OCI-M2 (cell line): Measurements from ENCODE around the gene LLGL2.
"Not testable (repeated sequence)": the region's sequence is repeated elsewhere in the genome, so short reads cannot be mapped to it uniquely, and the experiment has no call there.

ENCODE experiments used
- DNase-seq: peaks from one replicate; lab custom pipeline; 2025; ENCODE audit not compliant: unreplicated experiment; lab: John Stamatoyannopoulos, UW

Gene LLGL2

DNA sequence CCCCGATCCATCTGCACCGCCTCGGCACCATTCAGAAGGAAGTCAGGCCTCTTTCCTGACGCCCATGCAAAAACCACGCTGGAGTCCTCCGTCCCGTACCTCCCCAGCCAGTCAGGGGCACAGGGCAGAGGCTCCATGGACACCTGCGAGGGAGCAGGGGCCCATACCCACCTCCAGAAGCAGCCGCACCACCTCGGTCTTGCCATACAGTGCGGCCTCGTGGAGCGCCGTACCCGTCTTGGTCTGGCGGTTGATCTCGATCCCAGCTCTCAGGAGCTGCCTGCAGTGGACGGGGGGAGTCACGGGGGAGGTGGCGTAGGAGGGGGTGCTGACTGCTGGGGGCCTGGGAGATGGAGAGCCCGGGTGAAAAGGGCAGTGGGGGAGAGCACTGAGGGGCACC lies 19.4 kb upstream of the LLGL2 start:
- no peak for DNase-seq

DNA sequence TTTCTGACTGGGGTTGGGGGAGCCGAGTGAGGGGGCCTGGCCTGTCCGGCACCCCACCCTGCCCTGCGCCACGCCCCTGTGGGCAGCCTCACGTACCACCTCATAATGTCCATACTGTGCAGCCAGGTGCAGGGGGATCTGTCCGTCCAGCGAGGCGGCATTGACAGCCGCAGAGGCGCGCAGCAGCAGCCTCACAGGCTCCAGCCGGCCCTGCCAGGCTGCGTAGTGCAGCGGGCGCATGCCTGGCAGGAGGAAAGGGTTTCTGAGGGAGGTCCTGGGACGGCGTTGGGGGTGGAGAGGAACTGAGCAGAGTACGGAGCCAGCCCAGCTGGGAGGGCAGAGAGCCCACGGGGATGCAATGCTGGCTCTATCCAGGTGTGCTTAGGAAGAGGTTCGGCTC lies 18.6 kb upstream of the LLGL2 start:
- no peak for DNase-seq

DNA sequence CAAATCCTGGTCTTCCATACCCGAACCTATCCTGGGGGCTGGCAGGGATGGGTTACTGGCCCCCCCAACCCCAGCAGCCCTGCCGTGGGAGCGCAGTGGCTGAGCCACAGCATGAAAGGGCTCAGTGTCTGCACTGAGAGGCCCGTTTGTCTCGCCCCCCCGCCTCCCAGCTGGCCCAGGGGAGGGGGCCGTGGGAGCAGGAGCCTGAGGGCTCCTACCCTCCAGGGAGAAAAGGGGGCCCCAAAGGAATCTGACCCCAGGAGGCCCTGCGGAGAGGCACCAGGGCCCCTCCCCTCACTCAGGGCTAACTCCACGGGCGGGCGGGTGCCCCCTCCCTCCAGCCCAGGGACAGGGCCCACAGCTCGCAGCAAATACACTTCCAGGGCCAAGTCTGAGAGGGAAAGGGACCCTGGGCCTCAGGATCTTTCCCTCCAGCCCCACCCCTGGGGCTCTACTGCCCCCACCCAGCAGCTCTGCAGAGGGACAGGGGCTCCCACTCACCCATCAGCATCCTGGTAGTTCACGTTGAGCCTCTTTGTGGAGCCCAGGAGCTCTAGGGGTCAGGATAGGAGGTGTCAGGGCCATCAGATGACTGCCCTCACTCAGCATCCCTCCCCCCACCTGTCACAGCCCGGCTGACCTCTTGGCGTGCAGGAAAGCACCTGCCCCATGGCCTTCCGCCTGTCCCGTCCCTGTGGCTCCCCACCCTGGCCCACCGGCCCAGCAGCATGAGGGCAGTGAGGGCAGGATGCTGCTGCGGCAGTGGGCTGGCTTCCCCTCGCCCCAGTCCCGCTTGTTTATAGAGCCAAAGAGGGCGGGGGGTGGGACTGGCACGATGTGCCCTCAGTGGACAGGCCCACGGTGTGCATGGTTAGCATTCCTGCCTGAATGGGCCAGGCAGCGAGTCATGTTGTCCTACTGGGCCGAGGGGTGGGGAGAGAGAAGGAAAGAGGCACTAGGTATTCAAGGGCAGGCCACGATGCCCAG lies 17.5 kb upstream of the LLGL2 start:
- no peak for DNase-seq

DNA sequence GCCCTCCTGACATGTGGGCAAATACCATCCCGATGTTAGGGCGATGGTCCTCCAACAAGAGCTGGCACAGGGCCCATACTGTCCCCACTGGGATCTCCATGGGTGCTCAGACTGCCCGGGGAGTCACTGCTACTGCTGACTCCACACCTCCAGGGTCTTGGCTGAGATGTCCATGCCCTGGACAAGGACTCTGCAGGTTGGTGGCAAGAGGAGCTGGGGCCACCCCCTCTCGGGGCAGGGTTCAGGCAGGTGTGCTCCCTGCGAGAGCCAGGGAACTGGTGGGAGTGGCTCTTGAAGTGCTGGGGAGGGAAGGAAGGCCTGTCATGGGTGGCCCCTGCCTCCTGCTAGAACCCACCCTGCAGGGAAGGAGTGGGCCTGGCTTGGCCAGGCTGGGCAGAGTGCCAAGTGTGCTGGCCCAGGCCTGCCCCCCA lies 16.6 kb upstream of the LLGL2 start:
- DNase-seq: no peak

DNA sequence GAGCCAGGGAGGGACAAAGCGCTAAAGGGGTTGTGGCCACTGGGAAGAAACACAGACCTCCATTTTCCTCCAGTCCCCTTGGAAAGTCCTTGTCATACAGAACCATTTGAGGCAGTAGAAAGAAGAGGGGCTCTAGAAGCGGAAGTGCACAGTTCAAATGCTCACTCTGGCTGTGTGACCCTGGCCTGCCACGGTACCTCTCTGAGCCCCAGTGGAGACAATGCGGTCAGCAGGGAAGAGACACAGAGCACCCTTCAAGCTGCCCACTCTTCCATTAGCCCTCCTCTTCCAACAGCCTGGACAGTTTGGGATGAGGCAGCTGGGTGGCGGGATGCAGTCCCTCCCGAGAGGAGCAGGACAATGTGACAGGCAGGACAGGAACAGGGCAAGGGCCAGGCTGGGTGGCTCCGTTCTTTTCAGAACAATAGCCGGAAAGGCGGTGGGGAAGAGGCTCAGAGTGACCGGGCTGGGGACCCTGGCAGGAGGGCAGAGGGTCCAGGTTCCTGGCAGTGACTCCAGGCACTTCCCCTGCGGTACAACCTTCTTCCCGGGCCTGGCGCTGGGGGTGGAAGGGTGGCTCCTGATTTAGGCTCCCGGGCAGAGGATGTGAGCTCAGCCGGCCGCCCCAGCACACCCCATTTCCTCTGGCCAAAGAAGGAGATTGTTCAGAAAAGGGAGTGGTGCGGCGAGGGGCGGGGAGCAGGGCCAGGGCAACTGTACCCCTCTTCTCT lies 15.8 kb upstream of the LLGL2 start:
- DNase-seq: no peak

DNA sequence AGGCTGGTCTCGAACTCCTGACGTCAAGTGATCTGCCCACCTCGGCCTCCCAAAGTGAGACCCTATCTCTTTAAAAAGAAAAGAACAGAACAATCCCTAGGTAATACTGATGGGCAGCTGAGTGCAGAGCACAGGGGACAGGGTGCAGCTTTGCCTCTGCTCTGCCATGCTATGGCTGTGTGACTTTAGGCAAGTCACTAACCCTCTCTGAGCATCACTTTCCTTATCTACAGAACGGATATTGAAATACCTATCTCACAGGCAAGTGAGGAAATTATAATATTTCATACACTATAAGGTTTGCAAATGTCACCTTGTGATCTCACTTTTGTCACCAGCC lies 14.3 kb upstream of the LLGL2 start:
- DNase-seq: no peak

DNA sequence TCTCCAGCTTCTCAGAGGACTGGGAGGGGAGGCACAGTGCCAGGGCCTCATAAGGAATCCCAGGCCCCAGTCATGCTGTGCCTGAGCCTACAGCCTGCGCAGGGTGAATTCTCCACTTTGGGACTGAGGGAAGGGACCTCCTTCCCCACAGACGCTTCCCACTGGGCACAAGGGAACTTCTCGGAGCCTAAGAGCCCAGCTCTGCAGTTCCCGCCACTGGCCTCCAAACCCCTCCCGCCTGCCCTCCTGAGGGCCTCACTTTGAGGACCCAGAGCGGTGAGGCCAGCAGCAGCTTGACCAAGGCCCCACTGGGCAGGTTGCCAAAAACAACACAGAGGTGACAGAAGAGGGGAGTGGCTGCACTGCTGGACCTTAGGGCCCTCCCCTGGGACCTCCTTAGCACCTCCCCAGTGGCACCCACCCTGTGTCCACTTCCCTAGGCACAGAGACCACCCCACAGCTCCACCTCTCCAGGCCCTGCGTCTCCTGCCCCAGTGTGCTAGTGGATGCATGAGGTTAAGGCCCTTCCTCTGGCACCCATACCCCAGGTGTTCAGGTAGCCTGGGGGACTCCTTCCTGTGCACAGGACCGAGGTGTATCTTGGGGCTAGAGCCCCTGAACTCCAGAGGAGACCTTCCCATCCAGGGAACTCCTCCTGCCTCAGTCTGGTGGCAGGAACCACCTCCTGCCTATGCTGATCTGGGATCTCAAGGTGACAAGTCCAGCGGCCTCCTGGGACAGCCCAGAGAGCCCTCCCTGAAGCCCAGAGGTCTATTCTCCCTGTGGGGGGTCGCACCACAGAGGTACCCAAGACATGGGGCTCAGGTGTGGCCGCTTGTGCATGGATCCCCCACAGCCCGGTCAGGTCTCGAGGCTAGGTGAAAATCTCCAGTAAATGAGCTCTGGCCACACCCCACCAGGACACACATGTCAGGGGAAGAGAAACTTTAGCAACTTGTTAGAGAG lies 13.6 kb upstream of the LLGL2 start:
- no peak for DNase-seq

DNA sequence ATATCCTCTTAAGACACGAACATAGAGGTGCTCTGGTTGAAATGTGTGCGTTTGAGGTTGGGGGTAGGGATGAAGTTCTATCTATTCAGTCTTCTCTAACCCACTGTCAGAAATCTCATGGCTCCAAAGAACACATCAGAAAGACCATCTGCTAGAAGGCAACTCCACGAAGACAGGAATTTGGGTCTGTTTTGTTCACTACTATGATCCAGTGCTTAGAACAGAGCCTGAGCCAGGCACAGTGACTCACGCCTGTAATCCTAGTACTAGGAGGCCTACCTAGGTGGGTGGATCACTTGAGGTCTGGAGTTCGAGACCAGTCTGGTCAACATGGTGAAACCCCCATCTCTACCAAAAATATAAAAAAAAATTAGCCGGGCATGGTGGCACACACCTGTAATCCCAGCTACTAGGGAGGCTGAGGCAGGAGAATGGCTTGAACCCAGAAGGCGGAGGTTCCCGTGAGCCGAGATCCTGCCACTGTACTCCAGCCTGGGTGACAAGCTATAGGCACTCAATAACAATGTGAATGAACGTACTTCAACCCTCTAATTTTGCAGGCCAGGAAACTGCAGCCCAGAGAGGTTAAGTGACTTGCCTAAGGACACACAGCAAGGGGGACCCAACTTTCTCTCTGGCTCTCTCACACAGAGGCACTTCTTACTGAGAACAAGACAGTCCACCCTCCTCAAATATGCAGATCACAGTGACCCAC lies 12.4 kb upstream of the LLGL2 start:
- DNase-seq: no peak

DNA sequence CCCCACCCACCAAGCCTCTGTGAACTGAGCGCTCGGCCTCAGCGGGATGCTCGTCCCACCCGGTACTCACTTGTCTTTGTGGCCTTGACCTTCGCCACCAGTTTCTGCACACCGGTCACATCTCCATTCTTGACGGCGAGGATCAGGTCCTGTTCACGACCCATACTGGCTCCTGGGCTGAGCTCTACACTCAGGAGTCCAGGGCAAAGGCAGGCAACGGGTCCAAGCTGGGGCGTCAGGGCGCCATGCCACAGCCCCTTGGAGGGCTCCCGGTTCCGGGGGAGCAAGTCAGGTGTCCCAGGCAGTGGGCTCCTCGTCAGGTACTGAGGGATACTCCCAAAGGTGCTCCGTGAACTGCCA lies 11.9 kb upstream of the LLGL2 start:
- DNase-seq: no peak

DNA sequence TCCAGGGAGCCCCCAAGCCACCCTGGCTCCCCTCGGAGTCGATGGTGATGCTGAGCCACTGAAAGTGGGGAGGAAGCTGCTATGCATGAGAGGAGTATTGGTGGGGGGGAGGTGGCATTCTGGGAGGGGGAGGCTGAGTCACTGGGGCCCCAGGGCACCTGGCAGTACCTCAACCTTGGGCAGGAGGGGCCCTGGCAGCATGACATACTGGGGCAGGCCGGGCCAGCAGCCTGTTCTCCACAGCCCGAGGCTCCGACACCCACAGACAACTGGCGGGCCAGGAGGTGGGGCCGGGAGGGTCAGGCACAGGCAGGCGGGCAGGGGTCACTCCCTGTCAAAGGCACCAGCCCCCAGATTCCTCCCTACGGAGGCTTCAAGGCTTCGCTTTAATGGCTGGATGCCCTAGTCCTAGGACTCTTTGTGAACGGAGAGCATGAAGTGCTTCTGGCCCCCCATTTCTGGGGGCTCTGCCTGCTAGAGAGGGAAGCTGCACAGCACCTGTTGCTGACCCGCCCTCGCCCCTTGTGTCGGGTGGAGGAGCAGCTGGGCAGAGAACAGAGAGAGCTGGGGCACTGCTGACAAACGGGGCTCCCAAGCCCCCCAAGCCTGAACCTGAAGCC lies 11.1 kb upstream of the LLGL2 start:
- no peak for DNase-seq

DNA sequence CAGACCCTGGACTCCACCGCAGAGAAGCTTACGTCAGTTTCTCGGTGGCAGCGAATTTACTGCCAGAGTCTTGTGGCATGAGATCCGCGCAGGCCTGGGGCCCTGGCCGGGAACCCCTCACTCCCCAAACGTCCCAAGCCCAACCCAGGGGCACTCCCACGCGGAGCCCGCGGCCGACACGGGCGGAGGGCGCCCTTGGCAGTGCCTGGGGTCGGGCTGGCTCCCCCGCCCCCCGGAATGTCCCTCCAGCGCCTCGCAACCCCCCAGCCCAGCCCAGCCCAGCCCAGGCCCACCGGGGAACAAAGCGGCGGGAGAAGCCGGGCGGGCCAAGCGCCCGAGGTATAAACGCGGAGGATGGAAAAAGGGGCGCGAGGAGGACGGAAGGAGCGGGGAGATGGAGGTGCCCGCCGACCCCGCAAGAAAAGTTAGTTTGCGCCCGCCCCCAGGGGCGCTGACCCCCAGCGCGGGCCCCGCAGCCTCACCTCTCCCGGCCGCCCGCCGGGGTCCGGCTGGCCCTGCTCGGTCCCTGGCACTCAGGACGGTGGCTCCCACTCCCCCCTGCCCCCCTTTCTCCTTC lies 10.5 kb upstream of the LLGL2 start:
- DNase-seq: no peak

DNA sequence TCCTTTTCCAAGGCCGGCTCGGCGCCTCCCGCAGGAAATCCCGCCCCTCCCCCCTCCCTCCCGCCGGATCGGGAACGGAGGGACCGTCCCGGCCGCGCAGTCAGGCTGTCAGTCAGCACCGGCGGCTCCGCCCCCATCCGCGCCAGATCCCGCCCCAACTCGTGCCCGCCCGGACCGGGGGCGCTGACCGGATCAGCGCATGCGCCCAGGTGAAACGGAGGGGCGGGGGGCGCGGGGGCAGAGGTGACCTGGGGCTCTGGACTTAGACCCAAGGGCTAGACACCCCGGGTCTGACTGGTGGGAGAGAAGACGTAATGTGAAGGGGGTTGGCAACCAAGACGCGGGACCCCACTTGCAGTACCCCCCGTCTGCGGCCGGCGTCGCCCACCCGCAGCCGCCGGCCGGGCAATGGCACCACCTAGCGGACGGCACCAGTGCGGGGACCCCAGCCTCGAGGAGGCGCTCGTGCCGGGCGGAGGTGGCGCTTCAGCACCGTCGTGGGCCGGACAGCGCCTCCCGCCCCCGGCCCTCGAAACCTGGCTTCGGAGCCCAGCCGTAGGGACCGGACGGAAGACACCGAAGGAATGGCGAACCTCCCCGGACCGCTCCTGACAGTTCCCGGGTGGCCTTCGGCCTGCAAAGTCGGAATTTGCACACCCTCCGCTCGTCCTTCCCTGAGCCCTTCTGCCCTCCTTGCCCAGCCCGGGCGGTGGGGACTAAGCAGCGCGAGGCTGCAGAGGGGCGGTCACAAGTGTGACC lies 9.8 kb upstream of the LLGL2 start, which contains the start of gene CASKIN2:
CASKIN2 (minus strand) TSS at position 42 of the 759 bp plus-strand sequence. CDS start 1,733 bp downstream, outside the sequence.
- peak; percentile 53 for DNase-seq

DNA sequence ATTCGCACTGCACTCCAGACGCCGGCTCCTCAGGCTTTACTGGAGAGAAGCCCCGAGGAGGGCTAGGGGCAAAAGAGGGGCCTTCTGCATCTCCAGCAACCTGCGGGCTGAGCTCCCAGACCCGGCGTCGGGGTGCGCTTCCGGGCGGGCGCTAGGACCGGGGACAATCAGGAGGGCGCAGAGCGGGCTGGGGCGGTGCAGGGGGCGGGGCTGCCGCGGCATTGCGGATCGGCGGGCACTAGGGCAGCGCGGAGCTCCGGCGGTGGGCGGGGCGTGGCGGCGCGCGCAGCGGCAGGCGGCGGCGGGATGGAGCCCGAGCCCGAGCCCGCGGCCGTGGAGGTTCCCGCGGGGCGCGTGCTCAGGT lies 9.3 kb upstream of the LLGL2 start, which contains the start of gene TSEN54:
TSEN54 (plus strand) TSS at position 274 of the 364 bp plus-strand sequence; CDS start at position 307, 33 bp downstream.
- DNase-seq: no peak

DNA sequence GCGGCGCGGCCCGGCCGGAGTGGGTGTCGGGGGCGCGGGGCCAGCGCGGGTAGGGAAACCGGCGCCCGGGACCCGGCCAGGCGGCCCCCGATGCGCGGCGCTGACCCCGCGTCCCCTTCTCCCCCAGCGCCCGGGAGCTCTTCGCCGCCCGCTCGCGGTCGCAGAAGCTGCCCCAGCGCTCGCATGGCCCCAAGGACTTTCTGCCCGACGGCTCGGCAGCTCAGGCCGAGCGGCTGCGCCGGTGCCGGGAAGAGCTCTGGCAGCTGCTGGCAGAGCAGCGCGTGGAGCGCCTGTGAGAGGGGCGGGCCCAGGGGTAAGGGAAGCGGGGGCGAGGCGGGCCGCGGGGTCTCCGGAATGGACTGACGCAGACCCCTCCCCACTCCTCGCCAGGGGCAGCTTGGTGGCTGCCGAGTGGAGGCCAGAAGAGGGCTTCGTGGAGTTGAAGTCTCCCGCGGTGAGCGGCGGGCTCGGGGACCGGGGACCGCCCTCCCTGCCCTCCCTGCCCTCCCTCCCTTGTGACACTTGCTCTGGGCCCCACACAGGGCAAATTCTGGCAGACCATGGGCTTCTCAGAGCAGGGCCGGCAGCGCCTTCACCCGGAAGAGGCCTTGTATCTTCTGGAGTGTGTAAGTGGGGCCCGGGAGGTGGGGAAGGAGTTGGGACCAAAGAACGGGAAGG lies 8.7 kb upstream of the LLGL2 start:
- no peak for DNase-seq

DNA sequence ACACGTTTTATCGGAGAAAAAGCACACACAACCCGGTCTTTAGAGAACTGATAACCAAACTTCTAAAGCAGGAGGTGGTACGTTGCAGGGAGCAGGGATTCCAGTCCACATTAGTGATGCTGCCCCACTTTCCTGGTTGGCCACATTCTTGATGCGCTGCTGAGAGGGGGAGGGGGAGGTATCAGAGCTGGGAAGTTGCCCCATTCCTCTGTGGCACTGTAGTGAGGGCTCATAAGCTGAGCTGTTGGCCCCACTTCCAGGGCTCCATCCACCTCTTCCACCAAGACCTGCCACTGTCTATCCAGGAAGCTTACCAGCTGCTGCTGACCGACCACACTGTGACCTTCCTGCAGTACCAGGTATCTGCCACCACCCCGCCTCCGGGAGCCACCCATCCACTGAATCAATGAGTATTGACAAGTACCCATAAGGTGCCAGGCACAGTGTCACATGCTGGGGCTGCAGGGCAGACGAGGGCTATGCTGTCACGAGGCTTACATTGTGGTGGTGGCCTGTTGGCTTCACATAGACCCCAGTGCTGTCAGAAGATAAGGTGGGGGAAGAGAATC lies 8.1 kb upstream of the LLGL2 start:
- DNase-seq: no peak

DNA sequence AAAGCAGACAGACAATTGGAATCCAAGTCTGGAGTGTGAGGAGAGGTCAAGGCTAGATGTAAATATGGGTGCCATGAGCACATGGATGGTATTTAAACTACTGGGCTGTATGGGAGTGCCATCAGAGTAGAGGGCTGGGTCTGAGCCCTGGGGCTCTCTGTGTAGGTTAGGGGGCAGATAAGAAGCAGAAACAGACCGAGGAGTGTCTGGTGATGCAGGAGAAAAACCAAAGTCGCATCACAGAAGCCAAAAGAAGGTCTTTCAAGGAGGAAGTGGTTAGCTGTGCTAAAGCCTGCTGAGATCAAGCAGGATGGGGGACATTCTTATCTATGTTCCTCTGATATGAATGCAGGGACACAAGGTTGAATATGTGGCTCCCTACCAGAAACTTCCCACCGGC lies 7.3 kb upstream of the LLGL2 start:
- peak; percentile 22 for DNase-seq

DNA sequence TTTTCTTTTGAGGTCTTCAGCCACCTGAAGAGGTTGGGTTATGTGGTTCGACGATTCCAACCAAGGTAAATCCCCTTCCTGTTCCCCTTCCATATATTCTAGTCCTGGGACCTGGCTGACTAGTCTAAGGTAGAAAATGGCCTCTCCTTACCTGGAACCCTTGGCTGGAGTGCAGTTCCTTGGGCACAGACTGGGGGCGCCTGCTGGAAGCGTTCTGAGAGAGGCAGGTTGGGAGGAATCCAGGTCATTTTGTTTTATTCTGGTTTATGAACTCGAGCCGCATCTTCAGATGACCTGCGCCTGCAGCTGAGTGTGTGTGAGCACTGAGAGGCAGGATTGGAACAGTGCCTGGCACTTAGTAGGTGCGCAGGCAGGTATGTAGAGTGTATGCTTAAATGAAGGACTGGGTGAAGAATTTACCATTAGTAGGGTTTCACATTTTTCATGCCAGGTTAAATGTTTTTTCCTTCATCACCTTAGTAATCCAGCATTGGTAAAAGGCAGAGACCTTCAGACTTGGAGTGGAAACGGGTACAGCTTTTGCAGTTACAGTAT lies 6.4 kb upstream of the LLGL2 start:
- DNase-seq: no peak

DNA sequence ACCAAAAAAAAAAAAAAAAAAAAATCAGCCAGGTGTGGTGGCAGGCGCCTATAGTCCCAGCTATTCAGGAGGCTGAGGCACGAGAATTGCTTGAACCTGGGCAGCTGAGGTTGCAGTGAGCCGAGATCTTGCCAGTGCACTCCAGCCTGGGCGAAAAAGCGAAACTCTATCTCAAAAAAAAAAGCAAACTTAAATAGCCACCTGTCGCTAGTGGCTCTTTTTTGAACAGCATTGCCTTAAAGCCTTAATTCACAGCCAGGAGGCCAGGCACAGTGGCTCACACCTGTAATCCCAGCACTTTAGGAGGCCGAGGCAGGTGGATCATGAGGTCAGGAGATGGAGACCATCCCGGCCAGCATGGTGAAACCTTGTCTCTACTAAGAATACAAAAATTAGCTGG lies 5.1 kb upstream of the LLGL2 start:
- not testable (repeated sequence) for DNase-seq
